Neuron (in vitro differentiated cells): ENCODE measurements around the gene SMAP2.
"Not testable (repeated sequence)": the region's sequence is repeated elsewhere in the genome, so short reads cannot be mapped to it uniquely, and the experiment has no call there.

Experiments
- H2AFZ ChIP-seq: one replicate; pipeline ENCODE4 v1.6.1; 2013; ENCODE audit warnings: low read depth, mild to moderate bottlenecking, inconsistent platforms, low read length, moderate library complexity
- H3K27me3 ChIP-seq: one replicate; pipeline ENCODE4 v1.6.1; 2013; ENCODE audit warnings: low read length; ENCODE audit not compliant: insufficient read depth
- H3K36me3 ChIP-seq: one replicate; pipeline ENCODE4 v1.6.1; 2013; ENCODE audit warnings: low read length; ENCODE audit not compliant: insufficient read depth
- H3K4me1 ChIP-seq: one replicate; pipeline ENCODE4 v1.6.1; 2013; ENCODE audit warnings: low read length; ENCODE audit not compliant: insufficient read depth
- H3K4me3 ChIP-seq: 2 replicates; pipeline ENCODE4 v1.5.1; 2013; ENCODE audit warnings: mild to moderate bottlenecking, low read length, moderate library complexity
- H3K9me3 ChIP-seq: one replicate; pipeline ENCODE4 v1.6.1; 2013; ENCODE audit warnings: low read length

The SMAP2 gene

DNA sequence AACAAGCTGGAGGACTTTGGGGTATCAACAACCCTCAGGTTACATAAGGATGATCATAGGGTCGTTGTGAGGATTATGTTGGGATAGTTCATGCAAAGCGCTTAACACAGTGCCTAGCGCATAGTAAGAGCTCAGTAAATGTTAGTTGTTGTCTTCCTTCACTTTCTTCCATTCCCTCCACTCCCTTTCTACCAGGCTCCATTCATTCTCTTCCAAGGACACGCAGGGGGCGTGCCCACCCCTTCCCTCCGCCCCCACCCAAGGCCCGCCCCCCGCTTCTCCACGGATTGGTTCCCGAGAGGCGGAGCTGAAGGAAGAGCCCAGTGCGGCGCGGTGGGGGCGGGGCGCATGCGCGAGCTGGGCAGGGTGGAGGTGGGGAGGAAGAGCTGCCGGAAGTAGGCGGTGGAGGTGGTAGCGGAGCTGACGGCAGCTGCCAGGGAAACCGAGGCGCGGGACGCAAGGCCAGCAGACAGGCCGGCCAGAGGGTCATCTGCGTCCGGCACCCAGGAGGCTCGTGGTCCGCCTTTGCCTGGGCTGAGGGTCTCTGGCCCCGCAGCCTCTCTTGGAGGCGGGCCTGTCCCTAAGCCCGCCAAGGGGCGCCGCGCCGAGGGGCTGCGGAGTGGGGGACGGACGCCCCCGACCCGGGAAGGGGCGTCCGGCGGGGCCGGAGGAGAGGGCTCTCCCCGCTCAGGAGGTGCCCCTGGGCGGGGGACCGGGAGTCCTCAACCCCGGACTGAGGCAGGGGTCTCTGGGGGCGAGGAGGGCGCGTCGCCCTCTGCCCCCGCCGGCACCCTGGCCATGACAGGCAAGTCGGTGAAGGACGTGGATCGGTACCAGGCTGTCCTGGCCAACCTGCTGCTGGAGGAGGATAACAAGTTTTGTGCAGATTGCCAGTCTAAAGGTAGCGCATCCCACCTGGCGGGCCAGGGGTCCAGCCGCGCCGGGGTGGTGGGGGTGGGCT, at the start of gene SMAP2:
Gene SMAP2, plus strand, starts transcription at position 405 of the 961 bp plus-strand sequence. Its CDS starts 394 bp downstream, at position 799.
- Histone ChIP-seq H3K4me1 (peaks cover 6% of the 10 kb centered on the region), H3K4me3 (peak within 1 kb of the TSS; percentile 70), H3K27me3 (no peaks in the 10 kb centered on the region), H2AFZ (peak within 1 kb of the TSS; percentile 31), H3K36me3 (no peaks in the 10 kb centered on the region), H3K9me3 (no peaks in the 10 kb centered on the region)

DNA sequence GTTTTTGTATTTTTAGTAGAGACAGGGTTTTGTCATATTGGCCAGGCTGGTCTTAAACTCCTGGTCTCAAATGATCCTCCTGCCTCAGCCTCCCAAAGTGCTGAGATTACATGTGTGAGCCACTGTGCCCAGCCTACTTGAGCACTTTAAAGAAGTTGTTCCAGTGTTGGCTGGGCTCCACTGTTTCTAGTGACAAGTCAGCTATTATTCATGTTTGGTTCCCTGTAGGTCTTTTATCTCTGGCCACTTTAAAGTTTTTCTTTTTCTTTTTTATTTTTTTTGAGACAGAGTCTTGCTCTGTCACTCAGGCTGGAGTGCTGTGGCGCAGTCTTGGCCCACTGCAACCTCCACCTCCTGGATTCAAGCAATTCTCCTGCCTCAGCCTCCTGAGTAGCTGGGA, 42.1 kb upstream of the SMAP2 start:
- H2AFZ ChIP-seq, H3K36me3 ChIP-seq, H3K27me3 ChIP-seq, H3K4me3 ChIP-seq, H3K4me1 ChIP-seq, H3K9me3 ChIP-seq: not testable (repeated sequence)

DNA sequence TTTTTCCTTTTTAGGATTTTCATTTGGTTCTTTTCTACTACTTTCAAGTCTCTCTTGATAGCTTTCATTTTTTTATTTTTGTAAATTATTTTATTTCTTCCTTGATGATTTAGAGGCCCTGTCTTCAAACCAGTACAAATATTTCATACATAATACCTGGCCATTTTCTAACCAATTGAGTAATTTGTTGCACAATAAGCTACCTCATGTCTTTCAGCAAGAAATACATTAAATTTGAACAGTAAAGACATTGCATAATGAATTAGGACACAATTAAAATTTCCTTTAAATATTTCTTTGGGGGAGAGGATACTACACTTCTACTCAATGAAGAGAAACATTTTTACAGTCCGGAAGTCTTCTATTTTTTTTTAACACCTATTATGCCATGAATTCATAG, 40.8 kb upstream of the SMAP2 start:
- Histone ChIP-seq H2AFZ (no peak overlapping the region), H3K4me3 (no peak overlapping the region), H3K4me1 (no peaks in the 10 kb centered on the region), H3K27me3 (no peaks in the 10 kb centered on the region), H3K36me3 (no peaks in the 10 kb centered on the region), H3K9me3 (no peaks in the 10 kb centered on the region)

DNA sequence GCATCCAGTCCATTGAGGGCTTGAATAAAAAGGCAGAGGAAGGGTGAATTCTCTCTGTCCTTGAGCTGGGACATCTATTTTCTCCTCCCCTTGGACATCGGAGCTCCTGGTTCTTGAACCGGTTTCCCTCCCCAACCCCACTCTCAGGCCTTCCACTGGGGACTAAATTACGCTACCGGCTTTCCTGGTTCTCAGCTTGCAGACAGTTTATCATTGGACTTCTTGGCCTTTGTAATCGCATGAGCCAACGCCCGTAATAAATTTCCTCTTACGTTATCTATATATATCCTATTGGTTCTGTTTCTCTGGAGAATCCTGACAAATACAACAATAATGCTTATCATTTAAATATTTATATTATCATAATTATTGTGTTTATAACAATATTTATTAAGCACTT, 36.1 kb upstream of the SMAP2 start:
- Histone ChIP-seq H3K4me3 (no peak overlapping the region), H2AFZ (no peak overlapping the region), H3K4me1 (no peaks in the 10 kb centered on the region), H3K36me3 (no peaks in the 10 kb centered on the region), H3K27me3 (peaks cover 3% of the 10 kb centered on the region), H3K9me3 (no peaks in the 10 kb centered on the region)

DNA sequence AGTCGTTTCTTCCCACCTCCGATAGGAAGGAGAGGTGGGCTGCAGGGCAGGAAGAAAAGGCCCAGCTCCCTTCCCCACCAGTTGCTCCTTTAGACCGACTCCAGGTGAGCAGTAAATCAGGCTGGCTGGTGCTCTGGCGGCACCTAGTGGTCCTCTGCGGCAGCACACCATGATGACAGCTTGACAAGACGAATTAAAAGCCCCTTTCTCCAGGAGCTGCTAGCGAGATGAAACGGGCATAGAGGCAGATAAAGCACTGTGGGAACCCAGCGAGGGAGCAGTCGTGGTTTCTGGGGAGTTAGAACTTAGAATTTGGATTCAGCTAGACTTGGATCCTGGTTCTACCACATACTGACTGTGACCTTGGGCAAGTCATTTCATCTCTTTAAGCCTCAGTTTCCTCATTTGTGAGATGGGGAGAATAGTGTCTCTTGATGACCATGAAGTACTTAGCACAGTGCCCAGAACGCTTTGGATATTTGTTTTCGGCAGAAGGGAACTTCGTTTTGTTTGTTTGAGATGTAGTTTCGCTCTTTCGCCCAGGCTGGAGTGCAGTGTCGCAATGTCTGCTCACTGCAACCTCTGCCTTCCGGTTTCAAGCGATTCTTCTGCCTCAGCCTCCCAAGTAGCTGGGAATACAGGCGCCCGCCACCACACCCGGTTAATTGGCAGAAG, 34.6 kb upstream of the SMAP2 start:
- Histone ChIP-seq H3K9me3 (no peaks in the 10 kb centered on the region), H3K27me3 (peaks cover 3% of the 10 kb centered on the region), H3K4me3 (no peak overlapping the region), H3K4me1 (no peaks in the 10 kb centered on the region), H3K36me3 (no peaks in the 10 kb centered on the region), H2AFZ (no peak overlapping the region)

DNA sequence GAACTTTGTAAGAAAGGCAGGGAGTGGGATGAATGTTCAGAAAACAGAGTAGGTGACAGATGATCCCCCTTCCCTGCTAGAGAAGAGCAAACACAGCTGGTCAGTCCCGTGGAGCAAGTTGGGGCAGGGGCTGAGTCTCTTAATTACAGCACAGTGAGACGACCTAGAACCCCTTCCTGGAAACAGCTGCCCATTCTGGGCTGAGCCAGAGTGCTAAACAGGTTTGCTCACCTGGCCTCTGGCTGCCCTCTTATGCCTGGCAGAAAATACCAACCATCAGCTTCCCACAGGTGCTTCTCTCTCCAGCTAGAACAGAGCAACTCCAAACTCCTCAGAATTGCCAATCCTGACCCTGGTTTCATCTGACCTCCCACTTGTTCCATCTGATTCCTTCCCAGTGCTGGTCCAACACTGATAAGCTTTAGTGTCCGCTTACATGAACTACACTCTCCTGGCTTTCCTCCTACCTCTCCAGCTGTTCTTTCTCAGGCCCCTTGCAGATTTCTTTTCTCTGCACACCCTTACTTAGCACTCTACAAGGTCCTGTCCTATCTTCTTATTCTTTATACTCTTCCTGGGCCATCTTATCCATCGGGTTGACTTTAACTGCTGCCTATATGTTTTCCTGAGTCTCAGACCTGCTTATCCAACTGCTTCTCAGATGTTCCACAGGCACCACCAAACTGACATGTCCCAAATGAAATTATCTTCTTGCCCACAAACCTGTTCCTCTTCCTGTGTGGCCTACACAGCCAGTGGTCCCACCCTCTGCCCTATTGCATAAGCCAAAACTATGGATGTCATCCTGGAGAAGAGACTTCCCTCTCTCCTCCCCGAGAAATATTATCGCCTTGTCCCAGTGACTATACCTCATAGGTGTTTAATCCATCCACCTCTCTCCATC, 33.9 kb upstream of the SMAP2 start:
- no peak overlapping the region for H2AFZ ChIP-seq
- H3K9me3 ChIP-seq, result no peaks in the 10 kb centered on the region
- no peak overlapping the region for H3K4me3 ChIP-seq
- no peaks in the 10 kb centered on the region for H3K36me3 ChIP-seq
- H3K27me3 ChIP-seq, result peaks cover 3% of the 10 kb centered on the region
- no peaks in the 10 kb centered on the region for H3K4me1 ChIP-seq

DNA sequence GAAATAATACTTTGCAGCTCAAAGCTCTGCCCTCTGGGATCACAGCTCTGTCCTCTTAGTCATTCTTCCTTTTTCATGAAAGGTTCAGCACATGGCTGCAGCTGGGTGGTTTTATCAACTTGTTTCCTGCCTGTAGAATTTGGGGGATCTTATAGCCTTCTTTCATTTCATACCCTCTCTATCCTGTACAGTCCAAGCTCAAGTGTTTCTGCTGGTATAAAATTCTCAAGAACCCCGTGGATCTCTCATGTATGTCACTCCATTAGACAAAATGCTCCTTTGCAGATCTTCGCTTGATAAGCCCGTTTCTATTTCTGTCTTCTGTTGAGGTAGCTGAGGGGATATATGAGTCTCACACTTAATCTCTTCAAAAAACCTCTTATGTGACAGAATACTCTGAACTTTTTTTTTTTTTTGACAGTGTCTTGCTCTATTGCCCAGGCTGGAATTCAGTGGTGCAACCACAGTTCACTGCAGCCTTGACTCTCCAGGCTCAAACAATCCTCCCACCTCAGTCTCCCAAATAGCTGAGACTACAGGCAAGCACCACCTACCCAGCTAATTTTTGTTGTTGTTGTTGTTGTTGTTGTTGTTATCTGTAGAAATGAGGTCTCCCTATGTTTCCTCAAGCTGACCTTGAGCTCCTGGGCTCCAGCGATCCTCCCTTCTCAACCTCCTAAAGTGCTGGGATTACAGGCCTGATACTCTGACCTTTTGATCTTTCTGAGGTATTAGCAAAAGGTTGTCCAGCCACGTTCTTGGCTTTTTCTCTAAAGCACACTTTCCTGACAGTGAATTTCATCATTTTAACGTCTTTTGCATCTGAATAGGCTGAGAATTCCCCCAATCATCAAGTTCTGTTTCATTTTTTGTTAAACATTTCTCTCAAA, 31.8 kb upstream of the SMAP2 start:
- no peak overlapping the region for H3K4me3 ChIP-seq
- no peaks in the 10 kb centered on the region for H3K9me3 ChIP-seq
- H2AFZ ChIP-seq, result no peak overlapping the region
- peaks cover 3% of the 10 kb centered on the region for H3K27me3 ChIP-seq
- no peaks in the 10 kb centered on the region for H3K36me3 ChIP-seq
- no peaks in the 10 kb centered on the region for H3K4me1 ChIP-seq

DNA sequence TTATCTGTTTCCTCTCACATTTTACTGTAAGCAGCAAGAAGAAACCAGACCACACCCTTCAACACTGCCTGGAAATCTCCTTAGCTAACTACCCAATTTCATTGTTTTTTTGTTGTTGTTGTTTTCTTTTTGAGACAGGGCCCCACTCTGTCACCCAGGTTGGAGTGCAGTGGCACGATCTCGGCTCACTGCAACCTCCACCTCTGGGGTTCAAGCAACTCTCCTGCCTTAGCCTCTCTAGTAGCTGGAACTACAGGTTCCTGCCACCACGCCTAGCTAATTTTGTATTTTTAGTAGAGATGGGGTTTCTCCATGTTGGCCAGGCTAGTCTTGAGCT, 31.2 kb upstream of the SMAP2 start:
- not testable (repeated sequence) for H3K4me3 ChIP-seq, H3K27me3 ChIP-seq, H3K9me3 ChIP-seq, H3K36me3 ChIP-seq, H2AFZ ChIP-seq, H3K4me1 ChIP-seq

DNA sequence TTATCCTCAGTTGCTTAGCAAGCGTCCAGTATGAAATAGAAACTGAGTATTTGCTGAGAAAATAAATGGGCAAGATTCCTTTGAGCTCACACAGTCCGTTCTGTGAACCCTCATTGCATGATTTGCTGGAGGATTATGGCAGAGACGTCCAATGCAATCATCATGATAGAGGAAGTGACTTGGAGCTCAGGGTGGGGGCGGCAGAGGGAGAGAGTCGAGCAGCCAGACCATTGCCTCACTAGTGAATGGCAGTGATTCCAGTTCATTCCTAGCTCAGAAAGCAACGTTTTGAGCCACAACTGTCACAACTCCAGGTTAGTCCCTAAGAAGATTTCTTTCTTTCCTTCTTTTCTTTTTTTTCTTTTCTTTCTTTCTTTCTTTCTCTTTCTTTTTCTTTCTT, 28.9 kb upstream of the SMAP2 start:
- no peak overlapping the region for H3K4me3 ChIP-seq
- H3K4me1 ChIP-seq, result no peaks in the 10 kb centered on the region
- no peak overlapping the region for H2AFZ ChIP-seq
- no peaks in the 10 kb centered on the region for H3K36me3 ChIP-seq
- H3K27me3 ChIP-seq, result peaks cover 3% of the 10 kb centered on the region
- H3K9me3 ChIP-seq, result no peaks in the 10 kb centered on the region

DNA sequence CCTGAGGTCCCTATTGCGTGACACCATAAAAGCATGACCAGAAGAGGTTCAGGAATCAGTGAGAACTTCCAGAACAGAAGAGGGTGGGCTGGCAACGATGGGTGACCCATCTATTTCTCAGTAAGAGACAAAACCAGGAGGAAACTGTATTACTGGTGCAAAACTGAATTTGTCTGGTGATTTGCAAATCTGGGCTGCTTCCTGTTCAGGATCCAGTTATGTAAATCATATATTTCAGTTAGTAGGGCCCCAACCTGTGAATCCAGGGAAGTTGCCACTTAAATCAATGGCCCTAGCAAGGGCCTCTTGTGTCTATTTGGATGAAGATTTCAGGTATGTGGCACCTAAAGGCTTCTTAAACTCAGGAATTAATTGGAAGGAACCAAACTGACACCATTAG, 23.1 kb upstream of the SMAP2 start:
- Histone ChIP-seq H3K36me3 (no peaks in the 10 kb centered on the region), H3K9me3 (no peaks in the 10 kb centered on the region), H3K27me3 (no peaks in the 10 kb centered on the region), H2AFZ (no peak overlapping the region), H3K4me1 (no peaks in the 10 kb centered on the region), H3K4me3 (no peak overlapping the region)

DNA sequence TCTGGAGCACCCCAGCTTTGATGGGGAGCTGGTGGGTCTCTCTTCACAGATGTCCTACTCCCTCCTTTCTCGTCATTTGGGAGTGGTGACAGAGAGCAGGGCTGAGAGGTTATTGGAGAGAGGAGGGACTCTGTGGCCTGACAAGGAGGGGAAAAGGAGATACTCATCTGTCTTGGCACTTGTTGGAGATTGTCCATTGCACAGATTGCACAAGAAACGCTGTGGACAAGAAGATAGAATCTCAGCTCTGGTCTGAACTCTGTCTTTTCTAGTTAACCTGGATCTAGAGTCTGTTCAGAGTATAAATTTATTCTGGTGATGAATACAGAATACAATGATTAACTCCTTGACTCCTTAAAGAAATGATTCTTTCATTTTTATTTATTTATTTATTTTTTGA, 22.4 kb upstream of the SMAP2 start:
- Histone ChIP-seq H2AFZ (no peak overlapping the region), H3K9me3 (no peaks in the 10 kb centered on the region), H3K36me3 (no peaks in the 10 kb centered on the region), H3K4me1 (no peaks in the 10 kb centered on the region), H3K4me3 (no peak overlapping the region), H3K27me3 (no peaks in the 10 kb centered on the region)

DNA sequence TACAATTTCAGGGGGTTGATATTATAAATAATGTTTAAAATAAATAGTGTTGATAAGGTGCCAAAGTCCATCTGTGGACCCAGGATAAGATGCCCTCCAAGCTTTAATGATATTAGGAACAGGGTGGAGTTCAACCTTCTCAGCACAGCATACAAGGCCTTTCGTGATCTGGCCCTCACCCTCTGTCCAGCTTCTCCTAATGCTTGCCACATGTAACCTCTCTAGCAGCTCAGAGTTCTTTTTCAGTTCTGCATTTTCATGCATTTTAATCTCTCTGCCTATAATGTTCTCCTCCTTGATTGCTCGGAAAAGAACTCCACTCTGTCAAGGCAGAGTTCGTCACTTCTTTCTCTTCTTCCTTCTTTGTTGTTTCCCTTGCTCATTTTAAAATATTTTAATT, 21.4 kb upstream of the SMAP2 start:
- no peak overlapping the region for H3K4me3 ChIP-seq
- no peaks in the 10 kb centered on the region for H3K27me3 ChIP-seq
- no peaks in the 10 kb centered on the region for H3K4me1 ChIP-seq
- H3K9me3 ChIP-seq, result no peaks in the 10 kb centered on the region
- no peak overlapping the region for H2AFZ ChIP-seq
- H3K36me3 ChIP-seq, result no peaks in the 10 kb centered on the region
